COLO668 (cell line): ENCODE results near the gene STK40.

Experiments used
- DNase-seq: peaks from one replicate; lab custom pipeline; 2025; ENCODE audit not compliant: unreplicated experiment; lab: John Stamatoyannopoulos, UW

STK40 gene

GRCh38 chr1:36377791-36378492 is 7.8 kb downstream of the STK40 start:
- DNase-seq, result no peak

- no peak for DNase-seq
Measured at GRCh38 chr1:36372617-36373016, 13.1 kb downstream of the STK40 start.

- peak; percentile 94 for DNase-seq
Measured at GRCh38 chr1:36369061-36369861, 16.5 kb downstream of the STK40 start.

GRCh38 chr1:36367798-36368197 is 17.9 kb downstream of the STK40 start:
- DNase-seq, result no peak

GRCh38 chr1:36367066-36367465 is 18.7 kb downstream of the STK40 start:
- DNase-seq, result no peak

GRCh38 chr1:36366091-36366661 is 19.5 kb downstream of the STK40 start:
- no peak for DNase-seq

GRCh38 chr1:36365381-36365780 is 20.3 kb downstream of the STK40 start:
- DNase-seq, result no peak

GRCh38 chr1:36359911-36360550 is 25.7 kb downstream of the STK40 start:
- DNase-seq, result no peak

- DNase-seq, result no peak
Measured at GRCh38 chr1:36359383-36359782, 26.3 kb downstream of the STK40 start.

GRCh38 chr1:36358514-36359084 is 27.1 kb downstream of the STK40 start:
- no peak for DNase-seq

- no peak for DNase-seq
Measured at GRCh38 chr1:36355811-36356210, 29.9 kb downstream of the STK40 start.

- DNase-seq, result no peak
Measured at GRCh38 chr1:36354486-36354885, 31.2 kb downstream of the STK40 start.

- DNase-seq, result no peak
Measured at GRCh38 chr1:36352910-36353878, 32.5 kb downstream of the STK40 start.

- no peak for DNase-seq
Measured at GRCh38 chr1:36352125-36352909, 33.4 kb downstream of the STK40 start.

- DNase-seq, result no peak
Measured at GRCh38 chr1:36351227-36351977, 34.3 kb downstream of the STK40 start.

- DNase-seq, result no peak
Measured at GRCh38 chr1:36350659-36351226, 35.0 kb downstream of the STK40 start.

- DNase-seq, result no peak
Measured at GRCh38 chr1:36349839-36350238, 35.9 kb downstream of the STK40 start.

GRCh38 chr1:36349241-36349671 is 36.5 kb downstream of the STK40 start:
- DNase-seq, result no peak
